HepG2 (cell line): ENCODE results near the gene ETS1. TPM values are rescaled to one million over a fixed set of nuclear protein-coding genes. Genes with fewer than 3 reads are reported as not detected.

ENCODE experiments used
- ASH2L ChIP-seq: fragments of 300-600, 200-600 bp; sonication (generic); IDR thresholded peaks from 2 replicates; pipeline ENCODE4 v1.7.0; 2017; ENCODE audit warnings: low read depth, mild to moderate bottlenecking, moderate library complexity, mixed read lengths, low read length; ENCODE audit not compliant: insufficient read length
- GATAD1 ChIP-seq: IDR thresholded peaks from 2 replicates; pipeline ENCODE4 v1.6.1; 2016; ENCODE audit warnings: missing genetic modification reagents, missing compliant biosample characterization
- KDM5B ChIP-seq: sonication (generic); formaldehyde crosslinking; IDR thresholded peaks from 2 replicates; pipeline ENCODE4 v1.4.0; 2020; ENCODE audit warnings: missing genetic modification reagents, mild to moderate bottlenecking, borderline replicate concordance
- KLF16 ChIP-seq, 2 experiments: sonication (generic) in 1 of 2; formaldehyde crosslinking in 1 of 2; IDR thresholded peaks; 2 replicates each; pipeline versions ENCODE4 v1.6.1 to v1.8.0; 2016 to 2023; ENCODE audit warnings: missing genetic modification reagents in 2 of 2, missing compliant biosample characterization in 1 of 2
- NR2F6 ChIP-seq, 2 experiments: IDR thresholded peaks; 2 replicates each; pipeline ENCODE4 v1.6.1; 2016; ENCODE audit warnings: antibody characterized with exemption in 1 of 2, mild to moderate bottlenecking in 1 of 2
- PAX8 ChIP-seq: sonication (generic); formaldehyde crosslinking; IDR thresholded peaks from 2 replicates; pipeline ENCODE4 v1.8.0; 2022; ENCODE audit warnings: mild to moderate bottlenecking, missing genetic modification reagents, borderline replicate concordance
- PHF8 ChIP-seq: sonication (generic); formaldehyde crosslinking; IDR thresholded peaks from 2 replicates; pipeline ENCODE4 v1.5.0; 2020; ENCODE audit warnings: missing genetic modification reagents
- POLR2G ChIP-seq: fragments of 200-400 bp; formaldehyde crosslinking; IDR thresholded peaks from 2 replicates; pipeline ENCODE4 v1.6.1; 2018; ENCODE audit warnings: mild to moderate bottlenecking, low read depth, low read length, moderate library complexity
- RFX1 ChIP-seq: fragments of 450-650 bp; IDR thresholded peaks from 2 replicates; pipeline ENCODE4 v1.6.1; 2017
- RXRB ChIP-seq: IDR thresholded peaks from 2 replicates; pipeline ENCODE4 v1.6.1; 2016; ENCODE audit warnings: borderline replicate concordance, missing genetic modification reagents, missing compliant biosample characterization
- SMARCE1 ChIP-seq: fragments of 450-650 bp; IDR thresholded peaks from 2 replicates; pipeline ENCODE4 v1.6.1; 2017; ENCODE audit warnings: borderline replicate concordance
- XRCC5 ChIP-seq: fragments of 200-400 bp; formaldehyde crosslinking; optimal IDR thresholded peaks from 2 replicates; pipeline ENCODE3; 2017; ENCODE audit warnings: mild to moderate bottlenecking, low read length
- ZFX ChIP-seq: sonication (generic); formaldehyde crosslinking; IDR thresholded peaks from 2 replicates; pipeline ENCODE4 v1.4.0; 2020; ENCODE audit warnings: mild to moderate bottlenecking, low read depth, missing genetic modification reagents, moderate library complexity
- ZFY ChIP-seq: sonication (generic); formaldehyde crosslinking; IDR thresholded peaks from 2 replicates; pipeline ENCODE4 v1.4.0; 2020; ENCODE audit warnings: missing genetic modification reagents
- ZGPAT ChIP-seq: IDR thresholded peaks from 2 replicates; pipeline ENCODE4 v1.6.1; 2016; ENCODE audit warnings: mild to moderate bottlenecking
- ZNF333 ChIP-seq: sonication (generic); formaldehyde crosslinking; IDR thresholded peaks from 2 replicates; pipeline ENCODE4 v1.4.0; 2020; ENCODE audit warnings: mild to moderate bottlenecking, missing genetic modification reagents, borderline replicate concordance
- ZNF563 ChIP-seq: sonication (generic); formaldehyde crosslinking; IDR thresholded peaks from 2 replicates; pipeline ENCODE4 v1.8.0; 2022; ENCODE audit warnings: mild to moderate bottlenecking, moderate library complexity, missing genetic modification reagents
- ZNF614 ChIP-seq: IDR thresholded peaks from 2 replicates; pipeline ENCODE4 v1.6.1; 2018; ENCODE audit warnings: missing biosample characterization, missing genetic modification reagents, inconsistent platforms, borderline replicate concordance
- ZNF646 ChIP-seq: sonication (generic); formaldehyde crosslinking; IDR thresholded peaks from 2 replicates; pipeline ENCODE4 v1.9.0; 2021; ENCODE audit warnings: mild to moderate bottlenecking, missing genetic modification reagents
- ZNF770 ChIP-seq: sonication (generic); formaldehyde crosslinking; IDR thresholded peaks from 2 replicates; pipeline ENCODE4 v1.5.0; 2020; ENCODE audit warnings: mild to moderate bottlenecking, missing genetic modification reagents
- polyA plus RNA-seq, 8 experiments: library from polyadenylated mRNA; depleted of rRNA in 3 of 8; stranded (reverse) in 7 of 8; unstranded in 1 of 8; fragments of >200 nt; fragmentation: Illumina TruSeq in 4 of 8; extraction: Trizol in 4 of 8; gene quantifications; 2 replicates each; pipeline versions ENCODE4 v1.2.1 to v1.2.3, GENCODE V29; 2011 to 2016; ENCODE audit warnings: low read depth in 4 of 8, missing spikeins in 1 of 8, mixed read lengths in 1 of 8; ENCODE audit not compliant: insufficient read depth in 1 of 8
- total RNA-seq, 5 experiments: library from RNA; depleted of rRNA; stranded (reverse); fragments of >200 nt; fragmentation: Illumina TruSeq; extraction: Trizol; gene quantifications; 2 replicates each; pipeline ENCODE4 v1.2.3, GENCODE V29; 2016; ENCODE audit warnings: low read depth in 1 of 5

ETS1 gene
- total and polyA plus RNA-seq, 2 of the 13 experiments (the other 11 are each of a cell fraction or from before 2014, with no cell fraction given), result 0.18 to 0.34 TPM

- TF ChIP-seq ZNF646 (CRISPR knock-in tag) (0 out of 2 replicates have a peak, but pooled peaks have one; percentile 28), ZFY (CRISPR knock-in tag) (peak; percentile 69; the same call in 1 of the 2 replicates), KDM5B (CRISPR knock-in tag) (no peak; the same call in 1 of the 2 replicates), XRCC5 (peak; percentile 21), RFX1 (peak; percentile 85), ZGPAT (CRISPR knock-in tag) (peak; percentile 38; the same call in 1 of the 2 replicates), RXRB (CRISPR knock-in tag) (0 out of 2 replicates have a peak, but pooled peaks have one; percentile 6), ZNF614 (CRISPR knock-in tag) (no peak), POLR2G (peak; percentile 56), ZNF563 (peak; percentile 82), ZNF770 (CRISPR knock-in tag) (no peak), NR2F6 (IDR thresholded peaks at IDR 0.05) (peak; percentile 64), NR2F6 (CRISPR knock-in tag; IDR thresholded peaks at IDR 0.05) (peak; percentile 77), PHF8 (peak; percentile 23; the same call in 1 of the 2 replicates), SMARCE1 (no peak), ZNF333 (CRISPR knock-in tag) (no peak), ZFX (CRISPR knock-in tag) (peak; percentile 74; the same call in 1 of the 2 replicates), GATAD1 (CRISPR knock-in tag) (no peak), KLF16 (CRISPR knock-in tag; IDR thresholded peaks at IDR 0.05) (peak in 1 of 2 experiments; percentile 43; a peak in 1 of 4 replicates), ASH2L (peak; percentile 93), PAX8 (CRISPR knock-in tag) (no peak)
These were observed 162.5 kb downstream of the ETS1 start (continued) for GRCh38 chr11:128424851-128425285.
